B cell (primary cell): ENCODE data around the gene AMFR. TPM values are rescaled to one million over a fixed set of nuclear protein-coding genes. Genes with fewer than 3 reads are reported as not detected.

ENCODE experiments used
- ATAC-seq: fragments of 200-7000 bp; cut with Tn5 transposase; one replicate; pipeline ENCODE4 v1.10.0; 2021; ENCODE audit warnings: low read depth, mild to moderate bottlenecking, moderate number of reproducible peaks, moderate library complexity
- CTCF ChIA-PET: fragments of 350-600 bp; sonication (Branson Sonifier 250); formaldehyde crosslinking; loops from one replicate; lab custom pipeline; 2021; ENCODE audit warnings: antibody characterized with exemption, inconsistent platforms; lab: Charles Lee
- POLR2A ChIA-PET: fragments of 350-600 bp; sonication (Branson Sonifier 250); formaldehyde crosslinking; loops from one replicate; lab custom pipeline; 2021; ENCODE audit warnings: antibody characterized with exemption; lab: Charles Lee
- DNase-seq: peaks from one replicate; pipeline ENCODE4 v3.0.0; 2013
- H2AFZ ChIP-seq: 2 replicates; pipeline ENCODE4 v1.6.1; 2012; ENCODE audit warnings: mild to moderate bottlenecking, low read depth, low read length; ENCODE audit not compliant: insufficient read depth, poor library complexity, severe bottlenecking
- H3K27ac ChIP-seq, 2 donors: 1 replicate in 1 of 2; 2 replicates in 1 of 2; pipeline ENCODE4 v1.5.1; 2012 to 2013; ENCODE audit warnings: low read length in 2 of 2, mild to moderate bottlenecking in 2 of 2, moderate library complexity in 1 of 2
- H3K27me3 ChIP-seq, 4 experiments: fragments of 200-600 bp in 1 of 4; sonication (generic) in 1 of 4; replicated peaks in 1 of 4; 1 replicate in 2 of 4; 2 replicates in 2 of 4; pipeline versions ENCODE4 v1.6.1 to v1.7.0; 2013 to 2016; ENCODE audit warnings: low read length in 3 of 4, mild to moderate bottlenecking in 2 of 4, mixed read lengths in 1 of 4, moderate library complexity in 1 of 4; ENCODE audit not compliant: insufficient read depth in 4 of 4, control insufficient read depth in 3 of 4; ENCODE audit errors: control extremely low read depth in 1 of 4
- H3K36me3 ChIP-seq, 2 experiments: replicated peaks in 1 of 2; 1 replicate in 1 of 2; 2 replicates in 1 of 2; pipeline versions ENCODE4 v1.6.1 to v1.7.1; 2013; ENCODE audit warnings: low read length in 1 of 2; ENCODE audit not compliant: insufficient read depth in 2 of 2, control insufficient read depth in 1 of 2; ENCODE audit errors: control extremely low read depth in 1 of 2, extremely low read depth in 1 of 2
- H3K4me1 ChIP-seq, 2 donors: fragments of 200-600 bp in 1 of 2; sonication (generic) in 1 of 2; 1 replicate in 1 of 2; 2 replicates in 1 of 2; pipeline versions ENCODE4 v1.5.1 to v1.6.1; 2013 to 2017; ENCODE audit warnings: low read length in 2 of 2; ENCODE audit not compliant: control insufficient read depth in 2 of 2, insufficient read depth in 2 of 2
- H3K4me2 ChIP-seq: replicated peaks from 2 replicates; pipeline ENCODE3; 2012; ENCODE audit warnings: mild to moderate bottlenecking, low read depth, low read length; ENCODE audit not compliant: poor library complexity, severe bottlenecking
- H3K4me3 ChIP-seq, 5 experiments: fragments of 200-600 bp in 1 of 5; sonication (generic) in 1 of 5; 1 replicate in 3 of 5; 2 replicates in 2 of 5; pipeline versions ENCODE4 v1.5.1 to v1.7.0; 2011 to 2016; ENCODE audit warnings: low read length in 4 of 5, mild to moderate bottlenecking in 4 of 5, low read depth in 2 of 5, control low read depth in 1 of 5, moderate library complexity in 1 of 5; ENCODE audit not compliant: insufficient read depth in 1 of 5; ENCODE audit errors: control extremely low read depth in 1 of 5, extremely low read depth in 1 of 5
- H3K79me2 ChIP-seq: fragments of 200-600 bp; sonication (generic); one replicate; pipeline ENCODE4 v1.6.0; 2016; ENCODE audit warnings: low read length; ENCODE audit not compliant: control insufficient read depth, insufficient read depth
- H3K9ac ChIP-seq: fragments of 200-600 bp; sonication (generic); 2 replicates; pipeline ENCODE4 v1.6.1; 2017; ENCODE audit warnings: mild to moderate bottlenecking, low read length, moderate library complexity
- H3K9me3 ChIP-seq, 3 donors: one replicate each; pipeline versions ENCODE4 v1.6.1 to v1.7.1; 2013; ENCODE audit warnings: low read length in 2 of 3; ENCODE audit not compliant: control insufficient read depth in 2 of 3, insufficient read depth in 1 of 3; ENCODE audit errors: control extremely low read depth in 1 of 3
- H4K20me1 ChIP-seq: 2 replicates; pipeline ENCODE4 v1.6.0; 2012; ENCODE audit warnings: mild to moderate bottlenecking, low read length; ENCODE audit not compliant: insufficient read depth, control insufficient read depth, poor library complexity, severe bottlenecking
- H3K27ac Mint-ChIP-seq: one replicate; pipeline ENCODE4 v1.8.0; 2021; ENCODE audit warnings: mixed read lengths
- H3K27me3 Mint-ChIP-seq: one replicate; pipeline ENCODE4 v1.8.0; 2021; ENCODE audit warnings: mixed read lengths
- H3K4me1 Mint-ChIP-seq: one replicate; pipeline ENCODE4 v1.8.0; 2021; ENCODE audit warnings: mixed read lengths
- H3K4me3 Mint-ChIP-seq: one replicate; pipeline ENCODE4 v1.8.0; 2021; ENCODE audit warnings: mixed read lengths
- H3K9me3 Mint-ChIP-seq: one replicate; pipeline ENCODE4 v1.8.0; 2022; ENCODE audit warnings: mixed read lengths; ENCODE audit not compliant: insufficient read depth
- EZH2 ChIP-seq: IDR thresholded peaks from 2 replicates; pipeline ENCODE4 v1.6.1; 2012; ENCODE audit warnings: borderline replicate concordance, low read depth, mild to moderate bottlenecking, moderate library complexity, low read length; ENCODE audit not compliant: insufficient read depth, poor library complexity, severe bottlenecking
- WGBS: methylation state at CpG from one replicate; pipeline ENCODE4 v1.1.5; 2013; ENCODE audit warnings: missing lambda C conversion rate; ENCODE audit not compliant: insufficient coverage; 5-methylcytosine and 5-hydroxymethylcytosine counted together
- intact Hi-C: fragments of 100-400 bp; cut with micrococcal nuclease; formaldehyde crosslinking; loops from one replicate; pipeline ENCODE4 v1.10.0; 2022
- polyA plus RNA-seq: library from polyadenylated mRNA; depleted of rRNA; stranded (reverse); fragments of >200 nt; gene quantifications from 2 replicates; pipeline ENCODE4 v1.2.3, GENCODE V29; 2012
- total RNA-seq, 2 donors: library from RNA; stranded (reverse); fragments of 120-200 nt in 1 of 2; gene quantifications; 1 replicate in 1 of 2; 2 replicates in 1 of 2; pipeline versions ENCODE4 v1.2.3 to v1.2.4, GENCODE V29; 2013 to 2022
- TF ChIP-seq, protein P1 (sequence below): fragments of 200-600 bp; IDR thresholded peaks from one replicate; pipeline ENCODE4 v1.8.0; 2022; ENCODE audit warnings: antibody characterized with exemption, mild to moderate bottlenecking

Gene AMFR
- total and polyA plus RNA-seq, 2 donors (not counting 1 experiment from before 2014, with no cell fraction given) = 118 to 225 TPM

- Mint-ChIP-seq H3K9me3 (no peaks in the 10 kb centered on the region), H3K27ac (no peak overlapping the region), H3K4me1 (peaks cover 5% of the 10 kb centered on the region), H3K27me3 (no peaks in the 10 kb centered on the region), H3K4me3 (no peak overlapping the region)
- ChIA-PET CTCF (interaction anchor here (0.6 to 1.7 kb wide), 4 partner anchors 25 to 117 kb away, joined by 3 read pairs; no protein-coding TSS in a partner anchor), POLR2A (no interaction called here)
- Histone ChIP-seq H3K79me2 (peaks cover 28% of the 10 kb centered on the region), H3K9me3 (no peaks in the 10 kb centered on the region), H2AFZ (no peak overlapping the region), H3K36me3 (peaks cover 14 to 65% of the 10 kb centered on the region in 2 experiments), H3K4me3 (no peak overlapping the region), H3K27ac (no peak overlapping the region), H3K4me1 (no peaks in the 10 kb centered on the region), H3K9ac (no peak overlapping the region), H3K27me3 (no peaks in the 10 kb centered on the region), H4K20me1 (peaks cover 28% of the 10 kb centered on the region), H3K4me2 (no peak overlapping the region)
- 93% methylated on average over 5 of the region's 5 CpGs for WGBS
- intact Hi-C loops = loop anchor here (10.0 kb wide), 1 partner anchor 53 kb away; the partner anchor contains the start of genes NUDT21 and OGFOD1
- no peak for TF ChIP-seq EZH2
- TF ChIP-seq, protein P1, sequence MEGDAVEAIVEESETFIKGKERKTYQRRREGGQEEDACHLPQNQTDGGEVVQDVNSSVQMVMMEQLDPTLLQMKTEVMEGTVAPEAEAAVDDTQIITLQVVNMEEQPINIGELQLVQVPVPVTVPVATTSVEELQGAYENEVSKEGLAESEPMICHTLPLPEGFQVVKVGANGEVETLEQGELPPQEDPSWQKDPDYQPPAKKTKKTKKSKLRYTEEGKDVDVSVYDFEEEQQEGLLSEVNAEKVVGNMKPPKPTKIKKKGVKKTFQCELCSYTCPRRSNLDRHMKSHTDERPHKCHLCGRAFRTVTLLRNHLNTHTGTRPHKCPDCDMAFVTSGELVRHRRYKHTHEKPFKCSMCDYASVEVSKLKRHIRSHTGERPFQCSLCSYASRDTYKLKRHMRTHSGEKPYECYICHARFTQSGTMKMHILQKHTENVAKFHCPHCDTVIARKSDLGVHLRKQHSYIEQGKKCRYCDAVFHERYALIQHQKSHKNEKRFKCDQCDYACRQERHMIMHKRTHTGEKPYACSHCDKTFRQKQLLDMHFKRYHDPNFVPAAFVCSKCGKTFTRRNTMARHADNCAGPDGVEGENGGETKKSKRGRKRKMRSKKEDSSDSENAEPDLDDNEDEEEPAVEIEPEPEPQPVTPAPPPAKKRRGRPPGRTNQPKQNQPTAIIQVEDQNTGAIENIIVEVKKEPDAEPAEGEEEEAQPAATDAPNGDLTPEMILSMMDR = peak; percentile 28
- ATAC-seq (peak; percentile 54), DNase-seq (peak; percentile 13)
These were observed 23.9 kb downstream of the AMFR start for GRCh38 chr16:56401482-56401881.

- Histone ChIP-seq H3K27ac (no peak overlapping the region), H3K9ac (no peak overlapping the region), H3K36me3 (peaks cover 14 to 63% of the 10 kb centered on the region in 2 experiments), H2AFZ (no peak overlapping the region), H3K4me1 (no peaks in the 10 kb centered on the region), H3K79me2 (peaks cover 25% of the 10 kb centered on the region), H3K9me3 (no peaks in the 10 kb centered on the region), H3K4me3 (no peak overlapping the region), H4K20me1 (peaks cover 28% of the 10 kb centered on the region), H3K4me2 (no peak overlapping the region), H3K27me3 (no peaks in the 10 kb centered on the region)
- DNase-seq (no peak), ATAC-seq (no peak)
- no peak overlapping the region for H3K27ac Mint-ChIP-seq
- POLR2A ChIA-PET = no interaction called here
- H3K9me3 Mint-ChIP-seq = no peaks in the 10 kb centered on the region
- CTCF ChIA-PET = interaction anchor here (0.9 to 1.7 kb wide), 3 partner anchors 17 to 118 kb away, joined by 3 read pairs; no protein-coding TSS in a partner anchor
- intact Hi-C loops = loop anchor here (10.0 kb wide), 1 partner anchor 54 kb away; the partner anchor contains the start of genes NUDT21 and OGFOD1
- TF ChIP-seq, protein P1 = no peak
- TF ChIP-seq EZH2 = no peak
- no peak overlapping the region for H3K4me3 Mint-ChIP-seq
- WGBS = 86% methylated on average over 5 of the region's 5 CpGs
- no peaks in the 10 kb centered on the region for H3K27me3 Mint-ChIP-seq
- peaks cover 9% of the 10 kb centered on the region for H3K4me1 Mint-ChIP-seq
These were observed 24.9 kb downstream of the AMFR start for GRCh38 chr16:56400458-56400857.
